Neuron (in vitro differentiated cells): ENCODE results near the gene PTPRM.

Source experiments
- H2AFZ ChIP-seq: one replicate; pipeline ENCODE4 v1.6.1; 2013; ENCODE audit warnings: low read depth, mild to moderate bottlenecking, inconsistent platforms, low read length, moderate library complexity
- H3K27me3 ChIP-seq: one replicate; pipeline ENCODE4 v1.6.1; 2013; ENCODE audit warnings: low read length; ENCODE audit not compliant: insufficient read depth
- H3K36me3 ChIP-seq: one replicate; pipeline ENCODE4 v1.6.1; 2013; ENCODE audit warnings: low read length; ENCODE audit not compliant: insufficient read depth
- H3K4me1 ChIP-seq: one replicate; pipeline ENCODE4 v1.6.1; 2013; ENCODE audit warnings: low read length; ENCODE audit not compliant: insufficient read depth
- H3K4me3 ChIP-seq: 2 replicates; pipeline ENCODE4 v1.5.1; 2013; ENCODE audit warnings: mild to moderate bottlenecking, low read length, moderate library complexity
- H3K9me3 ChIP-seq: one replicate; pipeline ENCODE4 v1.6.1; 2013; ENCODE audit warnings: low read length

PTPRM gene

GRCh38 chr18:8362863-8363262 is 795.7 kb downstream of the PTPRM start:
- Histone ChIP-seq H3K9me3 (no peaks in the 10 kb centered on the region), H2AFZ (no peak overlapping the region), H3K36me3 (no peaks in the 10 kb centered on the region), H3K4me1 (peaks cover 5% of the 10 kb centered on the region), H3K27me3 (no peaks in the 10 kb centered on the region), H3K4me3 (no peak overlapping the region)

GRCh38 chr18:8364385-8364784 is 797.3 kb downstream of the PTPRM start:
- H3K4me1 ChIP-seq, result no peaks in the 10 kb centered on the region
- H3K27me3 ChIP-seq, result no peaks in the 10 kb centered on the region
- H2AFZ ChIP-seq, result no peak overlapping the region
- no peaks in the 10 kb centered on the region for H3K36me3 ChIP-seq
- no peaks in the 10 kb centered on the region for H3K9me3 ChIP-seq
- H3K4me3 ChIP-seq, result no peak overlapping the region

GRCh38 chr18:8365006-8365405 is 797.9 kb downstream of the PTPRM start:
- Histone ChIP-seq H3K36me3 (no peaks in the 10 kb centered on the region), H3K9me3 (no peaks in the 10 kb centered on the region), H2AFZ (no peak overlapping the region), H3K4me1 (no peaks in the 10 kb centered on the region), H3K27me3 (no peaks in the 10 kb centered on the region), H3K4me3 (no peak overlapping the region)

- H2AFZ ChIP-seq, result no peak overlapping the region
- no peaks in the 10 kb centered on the region for H3K9me3 ChIP-seq
- H3K36me3 ChIP-seq, result no peaks in the 10 kb centered on the region
- no peaks in the 10 kb centered on the region for H3K4me1 ChIP-seq
- no peak overlapping the region for H3K4me3 ChIP-seq
- no peaks in the 10 kb centered on the region for H3K27me3 ChIP-seq
Observed at GRCh38 chr18:8365528-8365927, 798.4 kb downstream of the PTPRM start.

- Histone ChIP-seq H3K9me3 (no peaks in the 10 kb centered on the region), H3K4me1 (no peaks in the 10 kb centered on the region), H3K36me3 (no peaks in the 10 kb centered on the region), H2AFZ (no peak overlapping the region), H3K4me3 (no peak overlapping the region), H3K27me3 (no peaks in the 10 kb centered on the region)
Observed at GRCh38 chr18:8366070-8366469, 799.0 kb downstream of the PTPRM start.

- Histone ChIP-seq H3K36me3 (no peaks in the 10 kb centered on the region), H3K9me3 (no peaks in the 10 kb centered on the region), H3K4me3 (no peak overlapping the region), H3K4me1 (no peaks in the 10 kb centered on the region), H2AFZ (no peak overlapping the region), H3K27me3 (no peaks in the 10 kb centered on the region)
Observed at GRCh38 chr18:8366656-8367055, 799.5 kb downstream of the PTPRM start.

GRCh38 chr18:8367217-8367988 is 800.3 kb downstream of the PTPRM start:
- no peaks in the 10 kb centered on the region for H3K9me3 ChIP-seq
- H3K4me3 ChIP-seq, result no peak overlapping the region
- H2AFZ ChIP-seq, result no peak overlapping the region
- no peaks in the 10 kb centered on the region for H3K4me1 ChIP-seq
- no peaks in the 10 kb centered on the region for H3K36me3 ChIP-seq
- no peaks in the 10 kb centered on the region for H3K27me3 ChIP-seq

- no peak overlapping the region for H2AFZ ChIP-seq
- H3K4me3 ChIP-seq, result no peak overlapping the region
- H3K27me3 ChIP-seq, result no peaks in the 10 kb centered on the region
- peaks cover 10% of the 10 kb centered on the region for H3K4me1 ChIP-seq
- no peaks in the 10 kb centered on the region for H3K36me3 ChIP-seq
- H3K9me3 ChIP-seq, result no peaks in the 10 kb centered on the region
Observed at GRCh38 chr18:8368512-8369217, 801.5 kb downstream of the PTPRM start.

- no peak overlapping the region for H2AFZ ChIP-seq
- H3K27me3 ChIP-seq, result no peaks in the 10 kb centered on the region
- peaks cover 10% of the 10 kb centered on the region for H3K4me1 ChIP-seq
- H3K36me3 ChIP-seq, result no peaks in the 10 kb centered on the region
- no peak overlapping the region for H3K4me3 ChIP-seq
- H3K9me3 ChIP-seq, result no peaks in the 10 kb centered on the region
Observed at GRCh38 chr18:8373486-8373885, 806.4 kb downstream of the PTPRM start.

GRCh38 chr18:8374676-8375075 is 807.6 kb downstream of the PTPRM start:
- no peak overlapping the region for H2AFZ ChIP-seq
- no peaks in the 10 kb centered on the region for H3K27me3 ChIP-seq
- no peak overlapping the region for H3K4me3 ChIP-seq
- H3K36me3 ChIP-seq, result no peaks in the 10 kb centered on the region
- peaks cover 10% of the 10 kb centered on the region for H3K4me1 ChIP-seq
- no peaks in the 10 kb centered on the region for H3K9me3 ChIP-seq

- Histone ChIP-seq H3K4me1 (peaks cover 10% of the 10 kb centered on the region), H3K36me3 (no peaks in the 10 kb centered on the region), H3K4me3 (no peak overlapping the region), H3K27me3 (no peaks in the 10 kb centered on the region), H2AFZ (no peak overlapping the region), H3K9me3 (no peaks in the 10 kb centered on the region)
Observed at GRCh38 chr18:8375249-8375648, 808.1 kb downstream of the PTPRM start.

GRCh38 chr18:8376113-8376512 is 809.0 kb downstream of the PTPRM start:
- no peaks in the 10 kb centered on the region for H3K36me3 ChIP-seq
- no peak overlapping the region for H2AFZ ChIP-seq
- H3K27me3 ChIP-seq, result no peaks in the 10 kb centered on the region
- peaks cover 10% of the 10 kb centered on the region for H3K4me1 ChIP-seq
- no peaks in the 10 kb centered on the region for H3K9me3 ChIP-seq
- no peak overlapping the region for H3K4me3 ChIP-seq

GRCh38 chr18:8379187-8379941 is 812.2 kb downstream of the PTPRM start:
- no peaks in the 10 kb centered on the region for H3K27me3 ChIP-seq
- no peak overlapping the region for H3K4me3 ChIP-seq
- no peak overlapping the region for H2AFZ ChIP-seq
- no peaks in the 10 kb centered on the region for H3K9me3 ChIP-seq
- H3K4me1 ChIP-seq, result peaks cover 7% of the 10 kb centered on the region
- H3K36me3 ChIP-seq, result no peaks in the 10 kb centered on the region
